ENCODE results near the gene C20orf173.
"Not testable (repeated sequence)": the region's sequence is repeated elsewhere in the genome, so short reads cannot be mapped to it uniquely, and the experiment has no call there.

Gene C20orf173

GRCh38 chr20:35529552-35529951, at the start of gene C20orf173:
TSS of gene C20orf173 (minus strand) at chr20:35529652. CDS start at chr20:35529373, 279 bp downstream.
- no peak for DNase-seq

- no peak for DNase-seq
Measured at GRCh38 chr20:35579196-35579595, 49.7 kb upstream of the C20orf173 start.

DNA sequence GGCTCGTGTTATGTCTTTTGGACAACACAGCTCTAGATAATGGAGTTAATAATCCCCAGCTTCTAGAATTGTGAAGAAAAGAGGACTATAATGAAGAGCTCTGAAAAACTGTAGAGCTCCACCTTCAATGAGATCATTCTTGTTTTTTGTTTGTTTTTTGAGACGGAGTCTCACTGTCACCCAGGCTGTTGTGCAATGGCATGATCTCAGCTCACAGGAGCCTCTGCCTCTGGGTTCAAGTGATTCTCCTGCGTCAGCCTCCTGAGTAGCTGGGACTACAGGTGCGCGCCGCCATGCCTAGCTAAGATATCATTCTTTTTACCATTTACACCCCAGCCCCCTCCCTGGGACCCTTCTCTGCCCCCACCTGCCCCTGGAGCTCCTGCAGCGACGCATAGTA, 49.0 kb upstream of the C20orf173 start:
- DNase-seq = no peak

GRCh38 chr20:35576816-35577215, 47.4 kb upstream of the C20orf173 start:
- DNase-seq = no peak

GRCh38 chr20:35575958-35576357, 46.5 kb upstream of the C20orf173 start:
- no peak for DNase-seq

DNA sequence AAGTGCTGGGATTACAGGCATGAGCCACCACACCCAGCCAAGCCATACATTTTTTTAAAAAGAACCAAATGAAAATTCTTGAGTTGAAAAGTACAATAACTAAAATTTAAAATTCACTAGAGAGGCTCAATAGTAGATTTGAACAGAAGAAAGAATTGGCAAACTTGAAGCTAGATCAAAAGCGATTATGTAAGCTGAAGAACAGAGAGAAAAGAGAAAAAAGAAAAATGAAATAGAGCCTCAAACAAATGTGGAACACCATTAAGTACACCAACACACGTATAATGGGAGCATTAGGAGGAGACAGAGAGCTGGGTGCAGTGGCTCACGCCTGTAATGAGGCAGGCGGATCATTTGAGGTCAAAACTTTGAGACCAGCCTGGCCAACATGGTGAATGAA, 43.4 kb upstream of the C20orf173 start:
- no peak for DNase-seq

DNA sequence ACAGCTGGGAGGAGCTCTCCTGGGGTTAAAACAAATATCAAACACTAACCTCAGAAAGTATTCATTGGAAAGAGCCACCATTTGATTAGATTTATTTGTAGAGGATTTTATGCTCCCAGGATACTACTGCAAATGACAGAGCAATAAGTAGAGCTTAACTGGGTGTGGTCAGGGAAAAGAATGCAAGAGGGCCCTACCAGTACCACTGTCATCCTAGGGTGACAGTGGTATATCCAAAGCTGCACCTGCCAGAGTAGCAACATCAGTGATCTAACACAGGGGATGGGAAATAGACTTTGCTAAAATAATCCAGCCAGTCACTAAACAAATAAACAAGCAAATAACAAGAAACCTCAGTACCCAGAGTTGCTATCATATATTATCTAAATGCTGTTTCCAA, 42.1 kb upstream of the C20orf173 start:
- no peak for DNase-seq

GRCh38 chr20:35568645-35569044, 39.2 kb upstream of the C20orf173 start:
- DNase-seq = no peak

- no peak for DNase-seq
Measured at GRCh38 chr20:35564905-35565304, 35.5 kb upstream of the C20orf173 start.

GRCh38 chr20:35563834-35564233, 34.4 kb upstream of the C20orf173 start:
- no peak for DNase-seq

DNA sequence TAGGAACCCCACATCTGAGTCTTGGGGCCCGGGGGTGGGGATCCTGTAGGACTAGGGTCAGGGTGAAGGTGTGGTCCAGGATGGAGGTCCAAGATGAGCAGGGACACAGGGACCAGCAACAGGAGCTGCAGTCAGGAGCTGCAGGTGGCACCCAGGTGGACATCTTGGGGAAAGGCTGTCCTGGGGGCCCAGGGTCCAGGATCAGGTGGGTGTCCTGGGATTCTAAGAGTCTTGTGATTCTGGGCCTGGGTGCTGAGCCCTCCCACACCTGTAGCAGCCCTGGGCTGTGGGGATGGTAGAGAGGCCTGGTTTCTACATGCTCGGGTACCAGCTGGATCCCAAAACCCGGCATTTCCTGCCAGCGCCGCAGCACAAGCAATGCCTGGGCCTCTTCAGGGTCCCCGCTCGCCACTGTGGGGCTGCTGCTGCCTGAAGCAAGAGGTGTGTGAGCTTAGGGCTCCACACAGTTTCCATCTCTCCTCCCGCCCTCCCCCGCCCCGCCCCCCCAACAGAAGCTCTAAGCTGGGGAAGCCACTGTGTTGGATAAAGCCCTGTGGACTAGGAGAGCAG, 33.2 kb upstream of the C20orf173 start:
- no peak for DNase-seq

- no peak for DNase-seq
Measured at GRCh38 chr20:35561671-35562070, 32.2 kb upstream of the C20orf173 start.

- no peak for DNase-seq
Measured at GRCh38 chr20:35561268-35561667, 31.8 kb upstream of the C20orf173 start.

- DNase-seq = no peak
Measured at GRCh38 chr20:35560541-35560940, 31.1 kb upstream of the C20orf173 start.

GRCh38 chr20:35560105-35560511, 30.7 kb upstream of the C20orf173 start:
- no peak for DNase-seq

DNA sequence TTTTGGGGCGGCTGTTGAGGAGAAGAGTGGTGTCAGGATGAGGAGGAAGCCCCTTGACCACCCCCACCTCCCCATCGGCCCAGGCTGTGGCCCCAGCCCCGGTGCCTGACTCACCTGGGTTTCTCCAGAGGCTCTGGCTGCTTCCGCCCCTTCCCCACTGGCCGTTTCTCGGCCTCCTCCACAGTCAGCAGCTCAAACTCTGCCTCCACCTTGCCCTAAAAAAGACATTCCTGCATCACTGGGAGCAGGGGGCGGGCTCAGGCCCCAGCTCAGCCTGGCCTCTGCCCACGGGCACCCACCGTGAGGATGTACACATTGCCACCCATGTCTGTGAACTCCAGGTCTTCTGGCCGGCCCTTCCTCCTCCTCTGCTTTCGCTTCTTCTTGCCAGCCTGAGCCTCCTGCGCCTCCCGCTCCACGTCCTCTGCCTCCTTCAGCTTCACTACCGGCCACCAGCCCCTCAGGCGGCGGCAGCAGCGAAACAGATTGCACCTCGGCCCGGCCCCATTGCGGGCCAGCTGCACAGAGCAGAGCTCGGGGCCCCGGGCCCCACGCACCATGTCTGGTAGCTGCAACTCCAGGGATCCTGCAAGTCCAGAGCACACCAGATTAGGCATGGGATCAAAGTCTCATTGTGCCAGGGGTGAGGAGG, 29.7 kb upstream of the C20orf173 start:
- DNase-seq = no peak

DNA sequence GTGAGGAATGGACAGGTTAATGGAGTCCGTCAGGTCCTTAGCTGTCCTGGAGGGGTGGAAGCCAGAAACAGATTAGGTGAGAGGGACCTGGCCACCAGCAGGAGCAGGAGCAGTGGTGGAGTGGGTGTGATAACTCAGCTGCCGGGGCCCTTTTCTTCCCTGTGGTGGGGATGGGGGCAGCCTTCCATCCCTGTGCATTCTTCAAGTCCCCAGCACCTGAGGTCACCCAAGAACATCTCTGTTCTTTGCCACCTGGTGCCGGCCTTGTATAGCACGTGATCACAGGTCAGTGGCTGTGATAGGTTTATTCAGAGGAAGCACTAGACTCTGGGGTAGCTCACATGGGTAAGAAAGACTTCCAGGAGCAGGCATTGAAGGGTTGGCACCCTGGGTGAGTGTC, 29.0 kb upstream of the C20orf173 start:
- DNase-seq = no peak

DNA sequence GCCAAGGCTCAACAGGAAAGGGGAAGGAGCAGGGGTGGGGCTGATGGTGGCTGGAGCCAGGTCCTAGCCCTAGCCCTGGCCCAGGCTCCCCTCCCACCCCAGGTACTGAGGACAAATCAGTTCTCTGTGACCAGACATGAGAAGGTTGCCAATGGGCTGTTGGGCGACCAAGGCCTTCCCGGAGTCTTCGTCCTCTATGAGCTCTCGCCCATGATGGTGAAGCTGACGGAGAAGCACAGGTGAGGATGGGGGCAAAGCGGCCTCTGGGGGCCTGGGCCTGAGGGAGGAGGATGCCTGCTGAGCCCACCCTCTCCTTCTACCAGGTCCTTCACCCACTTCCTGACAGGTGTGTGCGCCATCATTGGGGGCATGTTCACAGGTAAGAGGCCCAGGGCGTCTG, 27.4 kb upstream of the C20orf173 start:
- no peak for DNase-seq

GRCh38 chr20:35555951-35556645, 26.6 kb upstream of the C20orf173 start:
- DNase-seq = no peak

- not testable (repeated sequence) for DNase-seq
Measured at GRCh38 chr20:35555461-35555860, 26.0 kb upstream of the C20orf173 start.

DNA sequence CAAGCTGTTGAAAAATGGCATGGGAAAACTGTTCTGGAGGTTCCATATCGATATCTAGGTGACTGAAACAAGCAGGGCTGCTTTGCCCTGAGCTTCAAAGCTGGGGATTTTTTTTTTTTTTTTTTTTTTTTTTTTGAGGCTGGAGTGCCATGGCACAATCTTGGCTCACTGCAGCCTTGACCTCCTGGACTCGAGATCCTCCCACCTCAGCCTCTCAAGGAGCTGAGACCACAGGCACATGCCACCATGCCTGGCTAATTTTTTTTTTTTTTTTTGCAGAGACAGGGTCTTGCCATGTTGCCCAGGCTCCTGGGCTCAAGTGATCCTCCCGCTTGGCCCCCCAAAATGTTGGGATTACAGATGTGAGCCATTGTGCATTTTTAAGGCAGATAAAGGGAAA, 23.5 kb upstream of the C20orf173 start:
- no peak for DNase-seq

DNA sequence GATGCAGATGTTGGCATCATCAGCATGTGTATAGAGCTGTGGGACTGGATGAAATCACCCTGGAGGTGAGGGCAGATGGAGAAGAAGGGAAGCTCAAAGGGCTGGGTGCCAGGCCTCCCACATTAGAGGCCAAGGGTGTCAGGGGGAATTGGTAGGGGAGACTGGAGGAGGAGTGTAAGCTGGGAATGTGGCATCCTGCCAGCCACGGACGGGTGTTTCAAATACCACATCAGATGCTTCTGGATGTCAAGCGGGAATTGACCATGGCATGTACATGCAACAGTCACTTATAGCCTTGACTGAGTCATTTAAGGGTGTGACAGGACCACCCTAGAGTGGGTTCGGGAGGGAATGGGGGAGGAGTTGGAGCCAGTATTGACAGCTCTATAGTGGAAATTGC, 22.1 kb upstream of the C20orf173 start:
- DNase-seq = no peak

- DNase-seq = no peak
Measured at GRCh38 chr20:35547329-35547728, 17.9 kb upstream of the C20orf173 start.

DNA sequence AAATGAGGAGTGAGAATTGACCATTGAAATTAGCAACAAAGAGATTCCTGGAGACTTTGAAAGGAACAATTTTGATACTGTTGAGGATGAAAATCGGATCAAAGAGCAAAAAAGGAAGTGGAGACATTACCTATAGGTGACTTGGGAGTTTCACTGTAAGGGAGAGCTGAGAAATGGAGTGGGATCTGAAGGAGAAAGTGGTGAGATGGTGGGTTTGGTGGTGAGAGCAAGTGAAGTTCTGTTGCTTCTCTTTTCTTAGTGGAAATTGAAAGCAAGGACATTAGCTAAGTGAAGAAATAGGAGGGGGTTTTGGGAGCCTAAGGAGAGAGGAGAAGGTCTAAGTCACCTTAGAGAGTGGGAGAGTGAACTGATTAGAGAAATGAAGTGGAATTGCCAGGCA, 16.7 kb upstream of the C20orf173 start:
- no peak for DNase-seq
